ENCODE results near the gene CFAP45. TPM values are rescaled to one million over a fixed set of nuclear protein-coding genes. Genes with fewer than 3 reads are reported as not detected.

CFAP45 gene
- total and polyA plus RNA-seq, 2 experiments from 2014 or later = 0.43 TPM; not detected in 1

DNA sequence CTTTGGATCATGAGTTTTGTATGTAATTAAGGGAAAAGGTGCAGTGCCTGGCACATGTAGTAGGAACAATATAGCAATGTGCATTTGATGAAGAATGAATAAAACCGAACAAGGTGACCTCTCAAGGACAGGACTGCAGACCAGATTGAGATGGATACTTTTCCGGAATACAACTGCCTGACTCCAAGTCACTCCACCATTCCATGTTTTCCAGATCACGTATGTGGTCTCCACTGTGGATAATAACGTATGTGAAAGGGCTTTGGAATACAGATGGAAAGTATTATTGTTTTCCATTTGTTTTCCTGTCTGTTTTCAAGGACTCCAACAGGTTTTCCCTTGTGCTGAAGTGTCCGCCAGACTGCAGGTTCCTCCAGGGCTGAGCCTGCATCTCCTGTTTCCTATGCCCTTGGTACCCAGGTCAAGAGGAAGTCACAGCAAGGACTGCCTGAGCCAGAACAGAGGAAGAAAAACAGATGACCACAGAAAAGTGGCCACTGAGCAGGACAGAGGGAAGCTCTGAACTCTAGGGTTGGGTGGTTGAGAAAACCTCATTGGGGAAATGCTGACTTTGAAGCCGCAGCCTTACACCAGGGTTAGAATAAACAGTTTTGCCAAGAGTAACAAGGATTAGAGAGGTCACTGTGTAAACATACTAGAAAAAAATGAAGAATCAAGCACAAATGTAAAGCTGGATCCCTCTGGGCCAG, 4.0 kb downstream of the CFAP45 start:
- peaks cover 14% of the 10 kb centered on the region for H3K4me1 ChIP-seq (ENCODE audit: insufficient read depth)
- H2AFZ ChIP-seq = no peak overlapping the region
- H4K20me1 ChIP-seq (ENCODE audit: insufficient read depth, poor library complexity, severe bottlenecking) = no peaks in the 10 kb centered on the region
- no peaks in the 10 kb centered on the region for H3K9me3 ChIP-seq (ENCODE audit: low read depth)
- H3K4me2 ChIP-seq = no peak overlapping the region
- no peaks in the 10 kb centered on the region for H3K27me3 ChIP-seq
- H3K36me3 ChIP-seq (replicated peaks; ENCODE audit: insufficient read depth, low read depth) = no peaks in the 10 kb centered on the region
- no peaks in the 10 kb centered on the region for H3K9me2 ChIP-seq (replicated peaks; ENCODE audit: insufficient read depth)
- H3K4me3 ChIP-seq = no peak overlapping the region
- no peak for DNase-seq (ENCODE audit: low spot score)
- H3K27ac ChIP-seq = no peak overlapping the region
- WGBS (ENCODE audit: low lambda C conversion rate, missing lambda C conversion rate) = 72% methylated on average over 6 of the region's 6 CpGs
- H3K79me2 ChIP-seq = no peaks in the 10 kb centered on the region
- no peak for TF ChIP-seq EZH2 (IDR thresholded peaks at IDR 0.05; ENCODE audit: borderline replicate concordance)
- TF ChIP-seq, protein P1, sequence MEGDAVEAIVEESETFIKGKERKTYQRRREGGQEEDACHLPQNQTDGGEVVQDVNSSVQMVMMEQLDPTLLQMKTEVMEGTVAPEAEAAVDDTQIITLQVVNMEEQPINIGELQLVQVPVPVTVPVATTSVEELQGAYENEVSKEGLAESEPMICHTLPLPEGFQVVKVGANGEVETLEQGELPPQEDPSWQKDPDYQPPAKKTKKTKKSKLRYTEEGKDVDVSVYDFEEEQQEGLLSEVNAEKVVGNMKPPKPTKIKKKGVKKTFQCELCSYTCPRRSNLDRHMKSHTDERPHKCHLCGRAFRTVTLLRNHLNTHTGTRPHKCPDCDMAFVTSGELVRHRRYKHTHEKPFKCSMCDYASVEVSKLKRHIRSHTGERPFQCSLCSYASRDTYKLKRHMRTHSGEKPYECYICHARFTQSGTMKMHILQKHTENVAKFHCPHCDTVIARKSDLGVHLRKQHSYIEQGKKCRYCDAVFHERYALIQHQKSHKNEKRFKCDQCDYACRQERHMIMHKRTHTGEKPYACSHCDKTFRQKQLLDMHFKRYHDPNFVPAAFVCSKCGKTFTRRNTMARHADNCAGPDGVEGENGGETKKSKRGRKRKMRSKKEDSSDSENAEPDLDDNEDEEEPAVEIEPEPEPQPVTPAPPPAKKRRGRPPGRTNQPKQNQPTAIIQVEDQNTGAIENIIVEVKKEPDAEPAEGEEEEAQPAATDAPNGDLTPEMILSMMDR (IDR thresholded peaks at IDR 0.05; ENCODE audit: poor library complexity) = no peak
- no peak for TF ChIP-seq EZH2phosphoT487 (IDR thresholded peaks at IDR 0.05; ENCODE audit: low read depth, severe bottlenecking, unreplicated experiment)

DNA sequence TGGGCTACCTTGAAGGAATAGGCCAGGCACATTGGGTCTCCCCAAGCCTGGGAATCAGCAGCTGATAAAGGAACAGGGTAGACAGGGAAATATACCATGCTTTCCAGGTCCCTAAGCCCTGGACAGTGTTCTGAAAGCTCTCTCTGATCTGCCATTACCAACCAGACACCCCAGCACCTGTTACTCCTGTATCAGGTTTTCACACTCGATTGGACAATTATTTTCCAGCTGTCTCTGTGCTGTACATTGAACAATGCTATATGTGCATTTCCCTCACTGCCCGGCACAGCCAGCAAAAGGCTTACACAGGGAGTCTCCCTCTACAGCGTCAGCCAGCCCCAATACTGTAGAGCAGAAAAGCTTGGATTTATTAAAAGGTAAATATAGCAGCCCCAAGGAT, 4.7 kb downstream of the CFAP45 start:
- Histone ChIP-seq H4K20me1 (ENCODE audit: insufficient read depth, poor library complexity, severe bottlenecking) (no peaks in the 10 kb centered on the region), H2AFZ (no peak overlapping the region), H3K27me3 (no peaks in the 10 kb centered on the region), H3K9me2 (replicated peaks; ENCODE audit: insufficient read depth) (no peaks in the 10 kb centered on the region), H3K9me3 (ENCODE audit: low read depth) (no peaks in the 10 kb centered on the region), H3K36me3 (replicated peaks; ENCODE audit: insufficient read depth, low read depth) (no peaks in the 10 kb centered on the region), H3K4me1 (ENCODE audit: insufficient read depth) (peaks cover 8% of the 10 kb centered on the region), H3K4me2 (no peak overlapping the region), H3K27ac (no peak overlapping the region), H3K79me2 (no peaks in the 10 kb centered on the region), H3K4me3 (no peak overlapping the region)
- DNase-seq (ENCODE audit: low spot score) = no peak
- 72% methylated on average over 3 of the region's 3 CpGs for WGBS (ENCODE audit: low lambda C conversion rate, missing lambda C conversion rate)
- no peak for TF ChIP-seq EZH2phosphoT487 (IDR thresholded peaks at IDR 0.05; ENCODE audit: low read depth, severe bottlenecking, unreplicated experiment)
- no peak for TF ChIP-seq EZH2 (IDR thresholded peaks at IDR 0.05; ENCODE audit: borderline replicate concordance)

DNA sequence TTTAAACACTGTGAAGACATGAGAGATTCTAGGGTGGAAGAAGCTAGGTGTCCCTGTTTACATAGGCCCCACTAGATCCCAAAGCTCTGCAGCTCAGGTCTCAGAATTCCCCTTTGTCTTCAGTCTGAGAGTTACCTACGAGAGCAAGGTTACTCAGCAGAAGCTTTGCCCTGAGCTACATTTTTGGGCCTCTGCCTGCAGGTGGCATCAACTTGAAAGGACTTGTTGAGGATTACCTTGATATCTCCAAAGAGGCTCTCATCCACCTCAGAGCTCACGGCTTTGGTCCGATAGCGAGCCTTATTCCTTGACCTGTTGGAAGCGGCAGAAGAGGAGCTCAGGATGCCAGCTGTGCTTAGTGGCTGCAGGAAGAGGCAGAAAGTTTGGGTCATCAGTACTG, 7.0 kb downstream of the CFAP45 start:
- Histone ChIP-seq H3K4me1 (ENCODE audit: insufficient read depth) (peaks cover 6% of the 10 kb centered on the region), H4K20me1 (ENCODE audit: insufficient read depth, poor library complexity, severe bottlenecking) (no peaks in the 10 kb centered on the region), H3K9me3 (ENCODE audit: low read depth) (no peaks in the 10 kb centered on the region), H3K4me2 (no peak overlapping the region), H3K27ac (no peak overlapping the region), H3K27me3 (no peaks in the 10 kb centered on the region), H3K4me3 (no peak overlapping the region), H3K79me2 (no peaks in the 10 kb centered on the region), H3K36me3 (replicated peaks; ENCODE audit: insufficient read depth, low read depth) (no peaks in the 10 kb centered on the region), H3K9me2 (replicated peaks; ENCODE audit: insufficient read depth) (no peaks in the 10 kb centered on the region), H2AFZ (no peak overlapping the region)
- 54% methylated on average over 5 of the region's 5 CpGs for WGBS (ENCODE audit: low lambda C conversion rate, missing lambda C conversion rate)
- DNase-seq (ENCODE audit: low spot score) = no peak
- TF ChIP-seq, protein P1 (IDR thresholded peaks at IDR 0.05; ENCODE audit: poor library complexity) = peak; percentile 22
- no peak for TF ChIP-seq EZH2 (IDR thresholded peaks at IDR 0.05; ENCODE audit: borderline replicate concordance)
- no peak for TF ChIP-seq EZH2phosphoT487 (IDR thresholded peaks at IDR 0.05; ENCODE audit: low read depth, severe bottlenecking, unreplicated experiment)

DNA sequence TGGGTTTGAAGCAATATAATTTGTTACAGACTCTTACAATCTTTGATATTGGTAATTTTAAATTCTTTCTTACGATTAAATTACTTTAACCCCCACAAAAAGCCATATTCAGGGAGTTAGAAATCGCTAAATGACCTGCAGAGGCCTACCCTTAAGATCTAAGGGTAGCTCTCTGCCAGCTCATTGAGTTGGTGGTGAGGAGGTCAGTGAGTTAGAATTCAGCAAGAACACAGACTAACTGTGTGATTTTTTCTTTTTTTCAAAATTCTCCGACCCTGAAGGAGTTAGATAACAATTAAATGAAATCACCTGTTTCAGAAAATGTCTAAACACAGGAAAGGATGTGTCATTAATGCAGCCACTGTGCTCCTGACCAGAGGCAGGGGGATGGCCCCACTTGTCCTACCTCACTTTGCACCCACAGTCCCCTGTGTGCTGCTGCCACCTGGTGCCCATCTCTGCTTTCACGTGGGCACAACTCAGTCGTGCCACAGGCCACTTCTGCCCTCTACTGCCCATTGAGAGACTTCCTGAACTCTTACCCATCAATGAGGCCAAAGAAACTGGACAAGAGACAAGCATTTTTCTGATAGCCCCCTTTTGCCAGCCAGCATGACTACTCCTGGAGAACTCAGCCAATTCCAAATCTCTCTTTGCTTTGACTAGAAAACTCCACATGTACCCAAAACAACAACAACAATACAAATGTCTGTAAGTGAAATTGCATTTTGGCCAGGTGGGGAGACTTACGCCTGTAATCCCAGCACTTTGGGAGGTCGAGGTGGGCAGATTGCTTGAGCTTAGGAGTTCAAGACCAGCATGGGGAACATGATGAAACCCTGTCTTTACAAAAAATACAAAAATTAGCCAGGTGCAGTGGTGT, 8.4 kb downstream of the CFAP45 start:
- no peaks in the 10 kb centered on the region for H3K36me3 ChIP-seq (replicated peaks; ENCODE audit: insufficient read depth, low read depth)
- H3K9me2 ChIP-seq (replicated peaks; ENCODE audit: insufficient read depth) = no peaks in the 10 kb centered on the region
- no peak overlapping the region for H3K27ac ChIP-seq
- TF ChIP-seq EZH2phosphoT487 (IDR thresholded peaks at IDR 0.05; ENCODE audit: low read depth, severe bottlenecking, unreplicated experiment) (no peak), EZH2 (IDR thresholded peaks at IDR 0.05; ENCODE audit: borderline replicate concordance) (no peak)
- TF ChIP-seq, protein P1 (IDR thresholded peaks at IDR 0.05; ENCODE audit: poor library complexity) = peak; percentile 95
- 54% methylated on average over 7 of the region's 7 CpGs for WGBS (ENCODE audit: low lambda C conversion rate, missing lambda C conversion rate)
- no peak overlapping the region for H2AFZ ChIP-seq
- no peaks in the 10 kb centered on the region for H3K9me3 ChIP-seq (ENCODE audit: low read depth)
- DNase-seq (ENCODE audit: low spot score) = peak; percentile 88
- no peaks in the 10 kb centered on the region for H4K20me1 ChIP-seq (ENCODE audit: insufficient read depth, poor library complexity, severe bottlenecking)
- no peak overlapping the region for H3K4me2 ChIP-seq
- no peak overlapping the region for H3K4me3 ChIP-seq
- H3K27me3 ChIP-seq = no peaks in the 10 kb centered on the region
- peaks cover 5% of the 10 kb centered on the region for H3K4me1 ChIP-seq (ENCODE audit: insufficient read depth)
- no peaks in the 10 kb centered on the region for H3K79me2 ChIP-seq
